ENCODE results near the gene HTR4. TPM values are rescaled to one million over a fixed set of nuclear protein-coding genes. Genes with fewer than 3 reads are reported as not detected.
"Not testable (repeated sequence)": the region's sequence is repeated elsewhere in the genome, so short reads cannot be mapped to it uniquely, and the experiment has no call there.

The HTR4 gene
- total RNA-seq, 1 donor from 2014 or later: not detected

DNA sequence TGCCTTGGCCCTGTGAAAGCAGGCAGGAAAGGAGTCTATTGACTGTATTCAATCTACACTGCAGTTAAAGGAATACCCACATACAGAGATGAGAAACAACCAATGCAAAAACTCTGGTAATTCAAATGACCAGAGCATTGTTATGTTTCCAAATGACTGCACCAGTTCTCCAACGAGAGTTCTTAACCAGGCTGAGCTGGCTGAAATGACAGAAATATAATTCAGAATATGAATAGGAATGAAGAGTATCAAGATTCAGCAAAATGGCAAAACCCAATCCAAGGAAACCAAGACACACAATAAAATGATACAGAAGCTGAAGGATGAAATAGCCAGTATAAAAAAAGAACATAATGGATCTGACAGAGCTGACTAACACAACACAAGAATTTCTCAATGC lies 119.1 kb downstream of the HTR4 start:
- H3K27ac Mint-ChIP-seq (ENCODE audit: unreplicated experiment): no peak overlapping the region
- no peaks in the 10 kb centered on the region for H3K4me1 Mint-ChIP-seq (ENCODE audit: unreplicated experiment)
- DNase-seq (ENCODE audit: low spot score): no peak
- H3K4me3 Mint-ChIP-seq (ENCODE audit: unreplicated experiment): no peak overlapping the region
- TF ChIP-seq, protein P1, sequence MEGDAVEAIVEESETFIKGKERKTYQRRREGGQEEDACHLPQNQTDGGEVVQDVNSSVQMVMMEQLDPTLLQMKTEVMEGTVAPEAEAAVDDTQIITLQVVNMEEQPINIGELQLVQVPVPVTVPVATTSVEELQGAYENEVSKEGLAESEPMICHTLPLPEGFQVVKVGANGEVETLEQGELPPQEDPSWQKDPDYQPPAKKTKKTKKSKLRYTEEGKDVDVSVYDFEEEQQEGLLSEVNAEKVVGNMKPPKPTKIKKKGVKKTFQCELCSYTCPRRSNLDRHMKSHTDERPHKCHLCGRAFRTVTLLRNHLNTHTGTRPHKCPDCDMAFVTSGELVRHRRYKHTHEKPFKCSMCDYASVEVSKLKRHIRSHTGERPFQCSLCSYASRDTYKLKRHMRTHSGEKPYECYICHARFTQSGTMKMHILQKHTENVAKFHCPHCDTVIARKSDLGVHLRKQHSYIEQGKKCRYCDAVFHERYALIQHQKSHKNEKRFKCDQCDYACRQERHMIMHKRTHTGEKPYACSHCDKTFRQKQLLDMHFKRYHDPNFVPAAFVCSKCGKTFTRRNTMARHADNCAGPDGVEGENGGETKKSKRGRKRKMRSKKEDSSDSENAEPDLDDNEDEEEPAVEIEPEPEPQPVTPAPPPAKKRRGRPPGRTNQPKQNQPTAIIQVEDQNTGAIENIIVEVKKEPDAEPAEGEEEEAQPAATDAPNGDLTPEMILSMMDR (IDR thresholded peaks at IDR 0.05; ENCODE audit: unreplicated experiment): no peak
- H3K9me3 Mint-ChIP-seq (ENCODE audit: unreplicated experiment): no peaks in the 10 kb centered on the region
- no peaks in the 10 kb centered on the region for H3K36me3 Mint-ChIP-seq (ENCODE audit: low read depth, unreplicated experiment)
- peaks cover 3% of the 10 kb centered on the region for H3K27me3 Mint-ChIP-seq (ENCODE audit: unreplicated experiment)

DNA sequence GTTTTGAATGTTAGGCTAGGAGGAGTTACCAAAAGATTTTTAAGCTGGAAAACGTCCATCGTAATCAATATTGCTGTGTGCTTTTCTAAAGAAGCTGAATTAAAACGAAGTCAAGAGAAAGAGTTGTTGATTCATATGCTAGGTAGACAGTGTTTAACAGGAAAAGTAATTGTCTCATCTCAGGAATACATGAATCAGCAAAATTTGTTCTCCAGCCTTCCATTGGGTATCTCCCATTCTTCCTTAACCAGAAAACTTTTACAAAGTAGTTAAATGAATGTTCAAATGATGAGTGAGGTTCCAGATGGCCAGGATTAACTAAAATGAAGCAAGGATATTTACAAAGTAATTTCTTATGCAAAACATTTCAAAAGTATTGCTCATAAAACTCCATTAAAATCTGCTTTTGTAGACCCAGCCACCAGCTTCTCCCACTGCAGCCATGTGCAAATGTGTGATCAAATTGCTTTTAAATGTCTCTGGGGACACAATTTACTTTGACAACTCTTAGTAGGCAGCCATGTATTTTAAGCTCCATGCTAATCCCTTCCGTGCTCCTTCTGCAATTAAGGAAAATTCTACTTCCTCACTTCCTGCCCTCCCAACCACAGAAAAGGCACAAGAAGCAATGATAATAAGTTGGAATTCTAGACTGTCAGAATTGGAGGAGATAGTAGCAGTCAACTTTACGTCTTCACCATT lies 121.2 kb downstream of the HTR4 start:
- H3K4me3 Mint-ChIP-seq (ENCODE audit: unreplicated experiment): no peak overlapping the region
- H3K27me3 Mint-ChIP-seq (ENCODE audit: unreplicated experiment): peaks cover 3% of the 10 kb centered on the region
- no peaks in the 10 kb centered on the region for H3K4me1 Mint-ChIP-seq (ENCODE audit: unreplicated experiment)
- no peak for DNase-seq (ENCODE audit: low spot score)
- TF ChIP-seq, protein P1 (IDR thresholded peaks at IDR 0.05; ENCODE audit: unreplicated experiment): no peak
- peaks cover 6% of the 10 kb centered on the region for H3K36me3 Mint-ChIP-seq (ENCODE audit: low read depth, unreplicated experiment)
- H3K27ac Mint-ChIP-seq (ENCODE audit: unreplicated experiment): no peak overlapping the region
- H3K9me3 Mint-ChIP-seq (ENCODE audit: unreplicated experiment): peaks cover 5% of the 10 kb centered on the region

- H3K4me1 Mint-ChIP-seq (ENCODE audit: unreplicated experiment); H3K9me3 Mint-ChIP-seq (ENCODE audit: unreplicated experiment); H3K4me3 Mint-ChIP-seq (ENCODE audit: unreplicated experiment); H3K27me3 Mint-ChIP-seq (ENCODE audit: unreplicated experiment); DNase-seq (ENCODE audit: low spot score); H3K27ac Mint-ChIP-seq (ENCODE audit: unreplicated experiment); H3K36me3 Mint-ChIP-seq (ENCODE audit: low read depth, unreplicated experiment): not testable (repeated sequence)
These were observed 124.9 kb downstream of the HTR4 start for GRCh38 chr5:148529450-148529849.

- H3K27ac Mint-ChIP-seq (ENCODE audit: unreplicated experiment): no peak overlapping the region
- peaks cover 4% of the 10 kb centered on the region for H3K36me3 Mint-ChIP-seq (ENCODE audit: low read depth, unreplicated experiment)
- H3K9me3 Mint-ChIP-seq (ENCODE audit: unreplicated experiment): peaks cover 5% of the 10 kb centered on the region
- H3K4me1 Mint-ChIP-seq (ENCODE audit: unreplicated experiment): no peaks in the 10 kb centered on the region
- H3K27me3 Mint-ChIP-seq (ENCODE audit: unreplicated experiment): no peaks in the 10 kb centered on the region
- no peak for DNase-seq (ENCODE audit: low spot score)
- no peak overlapping the region for H3K4me3 Mint-ChIP-seq (ENCODE audit: unreplicated experiment)
- TF ChIP-seq, protein P1 (IDR thresholded peaks at IDR 0.05; ENCODE audit: unreplicated experiment): no peak
These were observed 129.6 kb downstream of the HTR4 start for GRCh38 chr5:148524721-148525120.

GRCh38 chr5:148523139-148523538 lies 131.2 kb downstream of the HTR4 start:
- TF ChIP-seq, protein P1 (IDR thresholded peaks at IDR 0.05; ENCODE audit: unreplicated experiment): no peak
- Mint-ChIP-seq H3K27me3 (ENCODE audit: unreplicated experiment) (no peaks in the 10 kb centered on the region), H3K36me3 (ENCODE audit: low read depth, unreplicated experiment) (no peaks in the 10 kb centered on the region), H3K9me3 (ENCODE audit: unreplicated experiment) (no peaks in the 10 kb centered on the region), H3K27ac (ENCODE audit: unreplicated experiment) (no peak overlapping the region), H3K4me1 (ENCODE audit: unreplicated experiment) (no peaks in the 10 kb centered on the region), H3K4me3 (ENCODE audit: unreplicated experiment) (no peak overlapping the region)
- no peak for DNase-seq (ENCODE audit: low spot score)
